ENCODE results near the gene RMRP. TPM values are rescaled to one million over a fixed set of nuclear protein-coding genes. Genes with fewer than 3 reads are reported as not detected.

RMRP gene
- total and polyA plus RNA-seq, 12 donors = 885 to 23,366 (median 6,693) TPM; not detected in 1

GRCh38 chr9:35664531-35665470 lies 7.0 kb upstream of the RMRP start, which contains the start of gene ARHGEF39:
TSS of gene ARHGEF39 (minus strand) at chr9:35665195. CDS start at chr9:35665169, 26 bp downstream.
- peak within 1 kb of the TSS in 2 of 4 donors; percentile 47 to 64 for H3K4me3 ChIP-seq
- DNase-seq = peak; percentile 79 to 91 (median 84)
- TF ChIP-seq POLR2A (IDR thresholded peaks at IDR 0.05) (peak; percentile 35 to 36), CTCF (IDR thresholded peaks at IDR 0.05) (peak in 2 of 6 experiments; percentile 4 to 19)
- 5 to 26% (median 10%) methylated on average over 18 to 58 of the region's 58 CpGs for WGBS, 4 donors
- peaks cover 0 to 3% of the 10 kb centered on the region in 2 donors for H3K36me3 ChIP-seq (replicated peaks in 1 of 2)
- peaks cover 12 to 30% of the 10 kb centered on the region in 2 donors for H3K4me1 ChIP-seq (replicated peaks in 1 of 2)
- no peaks in the 10 kb centered on the region for H3K9me3 ChIP-seq (replicated peaks in 1 of 3)
- H3K27ac ChIP-seq = peak within 1 kb of the TSS in 3 of 5 donors; percentile 20 to 46 (median 44)
- intact Hi-C loops (cut with DNase I) = loop anchor here in 1 of 2 donors (5.0 kb wide), 2 partner anchors 32 to 68 kb away; partner anchors contain the start of genes CREB3 and TLN1
- no peaks in the 10 kb centered on the region for H3K27me3 ChIP-seq

GRCh38 chr9:35662437-35662836 lies 4.6 kb upstream of the RMRP start:
- H3K36me3 ChIP-seq (replicated peaks in 1 of 2) = peaks cover 0 to 4% of the 10 kb centered on the region in 2 donors
- peak overlapping the region in 1 of 5 donors; percentile 97 for H3K27ac ChIP-seq
- 87 to 95% (median 93%) methylated on average over 7 of the region's 7 CpGs for WGBS, 4 donors
- no peaks in the 10 kb centered on the region for H3K27me3 ChIP-seq
- no peak for DNase-seq
- H3K9me3 ChIP-seq (replicated peaks in 1 of 3) = no peaks in the 10 kb centered on the region
- intact Hi-C loops (cut with DNase I) = loop anchor here in 1 of 2 donors (5.0 kb wide), 2 partner anchors 35 to 70 kb away; partner anchors contain the start of genes CREB3 and TLN1
- peaks cover 13 to 41% of the 10 kb centered on the region in 2 donors for H3K4me1 ChIP-seq (replicated peaks in 1 of 2)
- TF ChIP-seq CTCF (IDR thresholded peaks at IDR 0.05) = no peak
- TF ChIP-seq POLR2A (IDR thresholded peaks at IDR 0.05) = no peak
- no peak overlapping the region for H3K4me3 ChIP-seq

GRCh38 chr9:35661756-35662350 lies 4.0 kb upstream of the RMRP start:
- no peak for DNase-seq
- no peak overlapping the region for H3K4me3 ChIP-seq
- no peaks in the 10 kb centered on the region for H3K27me3 ChIP-seq
- intact Hi-C loops (cut with DNase I) = loop anchor here in 1 of 2 donors (5.0 kb wide), 2 partner anchors 35 to 70 kb away; partner anchors contain the start of genes CREB3 and TLN1
- H3K4me1 ChIP-seq (replicated peaks in 1 of 2) = peaks cover 18 to 45% of the 10 kb centered on the region in 2 donors
- peak overlapping the region in 3 of 5 donors; percentile 36 to 97 (median 59) for H3K27ac ChIP-seq
- peaks cover 0 to 4% of the 10 kb centered on the region in 2 donors for H3K36me3 ChIP-seq (replicated peaks in 1 of 2)
- WGBS, 4 donors = 18 to 73% (median 63%) methylated on average over 1 to 3 of the region's 3 CpGs
- no peaks in the 10 kb centered on the region for H3K9me3 ChIP-seq (replicated peaks in 1 of 3)
- TF ChIP-seq CTCF (IDR thresholded peaks at IDR 0.05) (no peak), POLR2A (IDR thresholded peaks at IDR 0.05) (no peak)
